ENCODE measurements around the gene LRGUK. TPM values are rescaled to one million over a fixed set of nuclear protein-coding genes. Genes with fewer than 3 reads are reported as not detected.
"Not testable (repeated sequence)": the region's sequence is repeated elsewhere in the genome, so short reads cannot be mapped to it uniquely, and the experiment has no call there.

LRGUK gene
- total RNA-seq, 1 donor from 2014 or later = 0.05 TPM

DNA sequence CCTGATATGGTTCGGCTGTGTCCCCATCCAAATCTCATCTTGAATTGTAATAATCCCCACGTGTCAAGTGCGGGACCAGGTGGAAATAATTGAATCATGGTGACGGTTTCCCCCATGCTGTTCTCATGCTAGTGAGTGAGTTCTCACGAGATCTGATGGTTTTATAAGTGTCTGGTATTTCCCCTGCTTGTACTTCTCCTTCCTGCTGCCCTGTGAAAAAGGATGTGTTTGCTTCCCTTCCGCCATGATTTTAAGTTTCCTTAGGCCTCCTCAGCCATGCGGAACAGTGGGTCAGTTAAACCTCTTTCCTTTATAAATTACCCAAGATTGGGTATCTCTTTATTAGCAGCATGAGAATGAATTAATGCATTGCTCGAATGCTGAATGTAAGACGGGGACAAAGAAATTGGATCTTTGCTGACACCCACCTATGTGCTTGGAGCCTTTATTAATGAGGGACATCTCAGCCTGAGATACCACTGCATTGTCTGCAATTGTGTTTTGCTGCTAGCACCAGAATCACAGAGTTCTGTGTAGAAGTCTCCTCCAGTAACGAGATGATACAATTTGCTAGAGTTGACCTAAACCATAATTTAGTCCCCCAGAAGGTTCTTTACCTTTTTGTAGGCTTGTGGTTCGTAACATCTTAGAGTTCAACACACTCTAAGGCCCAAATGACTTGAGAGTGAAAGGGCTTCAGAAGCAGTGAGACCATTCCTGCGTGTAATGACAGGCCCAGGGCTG lies 160.9 kb downstream of the LRGUK start:
- Mint-ChIP-seq H3K4me3 (no peak overlapping the region), H3K27me3 (ENCODE audit: insufficient read depth) (peaks cover 3% of the 10 kb centered on the region), H3K36me3 (ENCODE audit: low read depth) (peaks cover 2% of the 10 kb centered on the region), H3K4me1 (ENCODE audit: low read depth) (no peaks in the 10 kb centered on the region), H3K27ac (no peak overlapping the region), H3K9me3 (no peaks in the 10 kb centered on the region)
- no peak for DNase-seq (ENCODE audit: low spot score)
- intact Hi-C loops (cut with micrococcal nuclease) = no loop called here

DNA sequence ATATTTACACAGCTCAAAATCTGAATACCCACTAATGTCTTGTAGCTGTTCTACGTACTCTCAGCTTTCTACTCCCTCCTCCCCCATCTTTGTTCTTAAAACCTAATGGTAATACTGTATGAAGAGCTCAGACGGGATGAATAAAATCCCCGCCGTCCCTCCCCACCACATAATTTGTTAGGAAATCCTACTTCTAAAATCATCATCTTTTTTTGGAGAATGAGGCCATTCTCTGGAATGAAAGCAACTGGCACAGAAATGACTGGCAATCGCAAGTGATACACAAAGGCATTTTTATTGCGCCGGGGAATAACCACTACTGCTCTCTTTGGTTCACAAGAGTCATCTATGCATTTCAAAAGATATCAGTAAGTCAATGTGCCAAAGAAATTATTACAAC lies 162.3 kb downstream of the LRGUK start:
- DNase-seq (ENCODE audit: low spot score) = no peak
- Mint-ChIP-seq H3K36me3 (ENCODE audit: low read depth) (peaks cover 8% of the 10 kb centered on the region), H3K4me3 (no peak overlapping the region), H3K4me1 (ENCODE audit: low read depth) (no peaks in the 10 kb centered on the region), H3K27ac (no peak overlapping the region), H3K27me3 (ENCODE audit: insufficient read depth) (peaks cover 3% of the 10 kb centered on the region), H3K9me3 (no peaks in the 10 kb centered on the region)
- intact Hi-C loops (cut with micrococcal nuclease) = no loop called here

DNA sequence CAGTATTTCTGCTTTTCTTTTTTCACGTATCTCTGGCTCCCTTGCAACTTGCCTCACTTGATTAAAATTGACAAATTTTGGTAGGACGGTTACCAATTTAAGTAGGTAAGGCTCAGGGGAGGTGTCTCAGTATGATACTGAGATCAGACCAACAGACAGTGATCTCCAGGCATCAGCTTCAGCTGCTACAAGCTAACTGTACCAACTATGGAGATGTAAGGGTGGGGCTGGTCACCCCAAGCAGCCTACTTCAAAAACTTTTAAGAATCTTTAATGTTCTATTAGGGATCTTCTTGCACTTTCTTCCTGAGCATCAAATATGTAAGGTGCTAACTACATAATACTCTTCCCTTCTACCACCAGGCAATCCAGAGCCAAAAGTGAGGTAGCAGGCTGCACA lies 162.7 kb downstream of the LRGUK start:
- Mint-ChIP-seq H3K27me3 (ENCODE audit: insufficient read depth) (peaks cover 3% of the 10 kb centered on the region), H3K9me3 (no peaks in the 10 kb centered on the region), H3K4me1 (ENCODE audit: low read depth) (no peaks in the 10 kb centered on the region), H3K36me3 (ENCODE audit: low read depth) (peaks cover 12% of the 10 kb centered on the region), H3K27ac (no peak overlapping the region), H3K4me3 (no peak overlapping the region)
- no peak for DNase-seq (ENCODE audit: low spot score)
- intact Hi-C loops (cut with micrococcal nuclease) = no loop called here

DNA sequence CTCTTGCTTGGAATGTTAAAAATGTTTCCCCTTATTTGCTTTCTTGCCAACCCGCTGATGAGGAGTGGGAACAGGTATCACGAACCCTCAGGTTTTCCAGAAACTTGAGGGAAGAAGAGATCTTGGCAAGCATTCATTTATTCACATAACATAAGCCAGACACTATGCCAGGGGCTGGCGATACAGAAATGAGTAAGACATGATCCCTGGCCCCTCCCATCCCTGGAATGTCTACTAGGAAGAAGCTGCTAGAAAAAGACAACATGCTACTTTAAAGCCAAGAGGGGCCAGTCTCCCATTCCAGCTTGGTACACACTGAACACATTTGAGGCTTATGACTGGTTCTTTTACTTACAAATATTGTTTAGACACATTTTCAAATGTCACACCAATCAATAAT lies 163.1 kb downstream of the LRGUK start:
- intact Hi-C loops (cut with micrococcal nuclease) = no loop called here
- H3K9me3 Mint-ChIP-seq = no peaks in the 10 kb centered on the region
- H3K4me1 Mint-ChIP-seq (ENCODE audit: low read depth) = no peaks in the 10 kb centered on the region
- peaks cover 2% of the 10 kb centered on the region for H3K27me3 Mint-ChIP-seq (ENCODE audit: insufficient read depth)
- H3K4me3 Mint-ChIP-seq = no peak overlapping the region
- DNase-seq (ENCODE audit: low spot score) = no peak
- peaks cover 13% of the 10 kb centered on the region for H3K36me3 Mint-ChIP-seq (ENCODE audit: low read depth)
- H3K27ac Mint-ChIP-seq = no peak overlapping the region

DNA sequence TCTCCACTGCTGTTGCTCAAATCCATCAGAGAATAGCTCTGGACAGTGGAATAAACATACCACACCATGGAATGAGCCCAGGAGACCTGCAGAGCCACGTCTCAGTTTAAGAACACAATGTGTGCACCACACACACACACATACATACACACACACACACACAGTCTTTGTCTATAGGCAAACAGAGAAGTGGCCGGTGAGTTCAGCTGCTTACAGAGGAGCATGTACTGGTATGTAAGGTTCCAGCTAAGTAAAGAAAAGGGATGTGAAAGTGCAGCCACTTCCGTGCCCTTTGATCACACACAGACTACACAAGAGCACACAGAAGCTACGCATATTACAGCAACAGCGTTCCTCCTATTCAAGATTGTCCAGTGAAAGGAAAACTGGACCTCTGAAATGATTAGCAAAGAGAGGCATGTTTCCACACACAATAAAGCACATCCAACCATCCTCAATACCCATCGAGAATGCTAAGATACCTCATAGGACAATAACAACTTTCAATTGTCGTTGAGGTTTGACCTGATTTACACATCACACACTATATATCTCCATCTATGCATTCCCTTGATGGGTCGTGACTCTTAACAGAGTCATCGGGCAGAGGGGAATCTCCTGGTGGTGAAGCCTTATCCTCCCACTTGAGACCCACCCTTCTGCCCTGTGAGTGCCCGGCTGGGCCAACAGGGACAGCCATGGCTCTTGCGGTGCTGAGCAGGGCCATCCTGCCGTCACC lies 166.0 kb downstream of the LRGUK start:
- no peak for DNase-seq (ENCODE audit: low spot score)
- Mint-ChIP-seq H3K9me3 (no peaks in the 10 kb centered on the region), H3K4me1 (ENCODE audit: low read depth) (no peaks in the 10 kb centered on the region), H3K36me3 (ENCODE audit: low read depth) (peaks cover 15% of the 10 kb centered on the region), H3K4me3 (no peak overlapping the region), H3K27ac (no peak overlapping the region), H3K27me3 (ENCODE audit: insufficient read depth) (no peaks in the 10 kb centered on the region)
- intact Hi-C loops (cut with micrococcal nuclease) = no loop called here

DNA sequence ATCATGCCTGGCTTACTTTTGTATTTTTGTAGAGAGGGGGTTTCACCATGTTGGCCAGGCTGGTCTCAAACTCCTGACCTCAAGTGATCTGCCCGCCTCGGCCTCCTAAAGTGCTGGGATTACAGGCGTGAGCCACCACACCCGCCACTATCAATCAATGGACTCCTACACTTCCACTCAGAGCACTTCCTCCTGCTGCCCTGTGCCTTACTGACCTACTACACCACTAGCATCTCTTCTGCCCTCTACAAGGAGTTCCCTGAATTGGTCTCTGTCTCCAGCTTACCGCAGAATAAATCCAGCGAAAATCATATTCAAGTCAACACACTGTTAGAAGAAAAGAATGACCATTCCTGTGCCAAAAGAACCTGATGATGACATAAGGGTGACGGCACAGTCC lies 168.8 kb downstream of the LRGUK start:
- H3K4me1 Mint-ChIP-seq (ENCODE audit: low read depth); H3K4me3 Mint-ChIP-seq; intact Hi-C loops (cut with micrococcal nuclease); DNase-seq (ENCODE audit: low spot score); H3K27ac Mint-ChIP-seq; H3K27me3 Mint-ChIP-seq (ENCODE audit: insufficient read depth); H3K9me3 Mint-ChIP-seq: not testable (repeated sequence)
- H3K36me3 Mint-ChIP-seq (ENCODE audit: low read depth) = peaks cover 20% of the 10 kb centered on the region

DNA sequence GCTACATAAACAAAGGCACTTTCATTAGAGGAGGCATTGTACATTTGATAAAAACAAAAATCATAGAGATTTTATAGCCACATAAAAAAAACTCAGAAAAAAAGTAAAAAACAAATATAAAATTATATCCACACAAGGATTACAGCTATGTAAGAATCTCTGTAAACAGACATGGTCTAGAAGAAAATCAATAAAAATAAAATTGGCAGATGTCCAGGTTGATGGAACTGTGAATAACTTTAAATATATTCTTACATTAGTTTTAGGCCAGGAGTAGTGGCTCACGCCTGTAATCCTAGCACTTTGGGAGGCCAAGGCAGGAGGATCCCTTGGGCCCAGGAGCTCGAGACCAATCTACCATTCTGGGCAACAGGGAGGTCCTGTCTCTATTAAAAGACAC lies 170.3 kb downstream of the LRGUK start:
- H3K4me3 Mint-ChIP-seq = no peak overlapping the region
- H3K9me3 Mint-ChIP-seq = no peaks in the 10 kb centered on the region
- H3K36me3 Mint-ChIP-seq (ENCODE audit: low read depth) = peaks cover 27% of the 10 kb centered on the region

DNA sequence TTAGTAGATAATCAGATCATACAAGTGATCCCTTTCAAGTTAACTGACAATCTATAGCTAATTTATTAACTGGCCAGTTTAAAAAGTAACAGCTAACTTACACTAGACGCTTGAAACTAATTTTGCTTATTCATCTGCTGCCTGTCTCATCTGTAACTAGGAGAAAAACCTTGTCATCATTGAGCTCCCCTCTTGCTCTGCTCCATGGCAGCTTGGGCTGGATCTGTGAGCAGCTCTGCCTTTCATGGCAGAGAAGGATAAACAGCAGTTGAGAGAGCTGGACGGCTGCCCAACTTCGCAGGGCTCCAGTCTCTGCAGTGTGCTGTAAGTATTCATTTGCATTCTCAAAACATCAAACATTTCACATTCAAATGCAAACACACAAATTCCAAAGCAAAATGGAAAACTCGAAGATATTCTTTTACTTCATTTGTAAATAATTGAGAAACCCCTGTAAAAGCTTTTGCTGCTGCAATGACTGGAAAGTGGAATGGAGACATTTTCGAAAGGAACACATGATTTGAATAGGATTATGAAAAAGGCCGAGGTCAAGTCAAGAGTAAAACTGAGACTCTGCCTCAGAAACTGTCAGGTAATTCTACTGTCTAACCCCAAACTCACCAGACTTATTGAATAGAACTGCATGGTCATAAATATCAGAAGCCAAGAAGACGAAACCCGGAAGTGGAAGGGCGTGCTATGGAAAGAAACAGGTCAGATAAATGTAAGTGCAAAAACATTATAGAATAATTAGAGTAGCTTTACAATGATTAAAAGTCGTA lies 172.0 kb downstream of the LRGUK start:
- H3K36me3 Mint-ChIP-seq (ENCODE audit: low read depth) = peaks cover 26% of the 10 kb centered on the region
- intact Hi-C loops (cut with micrococcal nuclease) = no loop called here
- H3K9me3 Mint-ChIP-seq = no peaks in the 10 kb centered on the region
- no peak overlapping the region for H3K4me3 Mint-ChIP-seq
- no peak for DNase-seq (ENCODE audit: low spot score)
- no peak overlapping the region for H3K27ac Mint-ChIP-seq
- no peaks in the 10 kb centered on the region for H3K4me1 Mint-ChIP-seq (ENCODE audit: low read depth)
- no peaks in the 10 kb centered on the region for H3K27me3 Mint-ChIP-seq (ENCODE audit: insufficient read depth)

More for the DNA sequence above, 170.3 kb downstream of the LRGUK start:
- no peak for DNase-seq (ENCODE audit: low spot score)
- H3K27ac Mint-ChIP-seq = no peak overlapping the region
- H3K27me3 Mint-ChIP-seq (ENCODE audit: insufficient read depth) = no peaks in the 10 kb centered on the region
- no peaks in the 10 kb centered on the region for H3K4me1 Mint-ChIP-seq (ENCODE audit: low read depth)
- intact Hi-C loops (cut with micrococcal nuclease) = no loop called here

DNA sequence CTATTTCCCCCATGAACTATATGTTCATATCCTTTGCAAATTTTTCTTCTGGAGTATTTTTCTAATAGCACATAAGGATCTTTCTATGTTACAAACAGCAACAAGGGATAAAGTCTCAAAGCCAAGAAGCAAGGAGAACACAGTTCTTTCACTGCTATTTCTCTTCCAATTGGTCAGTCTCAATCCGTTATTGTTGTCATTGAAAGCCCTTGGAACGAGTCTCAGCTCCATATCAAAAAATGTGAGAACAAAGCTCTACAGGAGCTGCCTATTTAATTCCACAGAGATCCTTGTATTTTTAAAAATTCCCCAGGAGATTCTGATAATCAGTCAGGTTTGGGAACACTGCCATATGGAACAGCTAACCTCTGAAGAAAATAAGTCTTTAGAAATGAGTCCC lies 173.8 kb downstream of the LRGUK start:
- no peaks in the 10 kb centered on the region for H3K9me3 Mint-ChIP-seq
- H3K27me3 Mint-ChIP-seq (ENCODE audit: insufficient read depth) = no peaks in the 10 kb centered on the region
- no peak overlapping the region for H3K4me3 Mint-ChIP-seq
- no peak for DNase-seq (ENCODE audit: low spot score)
- H3K36me3 Mint-ChIP-seq (ENCODE audit: low read depth) = peaks cover 24% of the 10 kb centered on the region
- intact Hi-C loops (cut with micrococcal nuclease) = no loop called here
- H3K27ac Mint-ChIP-seq = no peak overlapping the region
- no peaks in the 10 kb centered on the region for H3K4me1 Mint-ChIP-seq (ENCODE audit: low read depth)

DNA sequence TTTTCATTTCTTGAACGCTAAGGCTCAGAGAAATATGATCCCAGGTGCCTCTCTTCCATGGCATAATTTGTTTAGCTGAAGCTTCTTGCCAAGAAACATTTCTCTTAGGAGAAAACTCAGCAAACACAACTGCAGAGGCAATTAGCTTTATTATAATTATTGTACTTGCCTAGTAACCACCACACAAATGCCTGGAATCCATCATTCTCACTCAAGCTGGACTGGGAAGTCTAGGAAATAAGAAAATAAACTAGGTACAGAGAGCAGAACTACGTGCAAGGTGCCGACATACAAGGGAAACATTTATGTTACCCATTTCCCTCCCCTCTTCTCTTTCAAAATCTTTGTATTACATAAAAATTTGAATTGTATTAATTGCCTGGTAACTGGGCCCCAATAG lies 174.5 kb downstream of the LRGUK start:
- Mint-ChIP-seq H3K4me3 (no peak overlapping the region), H3K4me1 (ENCODE audit: low read depth) (no peaks in the 10 kb centered on the region), H3K36me3 (ENCODE audit: low read depth) (peaks cover 25% of the 10 kb centered on the region), H3K9me3 (no peaks in the 10 kb centered on the region), H3K27me3 (ENCODE audit: insufficient read depth) (no peaks in the 10 kb centered on the region), H3K27ac (no peak overlapping the region)
- no peak for DNase-seq (ENCODE audit: low spot score)
- intact Hi-C loops (cut with micrococcal nuclease) = no loop called here

DNA sequence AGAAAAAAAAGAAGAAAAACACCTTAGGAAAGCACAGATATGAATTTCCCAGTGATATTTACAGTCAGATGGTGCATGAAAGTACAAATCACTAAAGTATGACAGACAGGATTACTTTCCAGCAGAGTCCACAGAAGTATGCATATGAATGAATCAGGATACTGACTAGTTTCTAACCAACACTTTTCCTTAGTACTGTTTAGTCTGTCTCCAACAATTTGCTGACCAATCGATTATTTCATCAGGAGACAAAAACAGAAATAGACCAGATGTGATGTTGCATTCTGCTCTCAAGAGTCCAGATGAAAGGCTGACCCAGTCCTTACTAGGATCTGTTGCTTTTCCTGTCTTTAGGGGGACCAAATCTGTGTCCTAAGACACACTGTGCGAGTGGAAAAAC lies 175.0 kb downstream of the LRGUK start:
- Mint-ChIP-seq H3K27me3 (ENCODE audit: insufficient read depth) (no peaks in the 10 kb centered on the region), H3K36me3 (ENCODE audit: low read depth) (peaks cover 25% of the 10 kb centered on the region), H3K4me1 (ENCODE audit: low read depth) (no peaks in the 10 kb centered on the region), H3K9me3 (no peaks in the 10 kb centered on the region), H3K4me3 (no peak overlapping the region), H3K27ac (no peak overlapping the region)
- intact Hi-C loops (cut with micrococcal nuclease) = no loop called here
- no peak for DNase-seq (ENCODE audit: low spot score)

DNA sequence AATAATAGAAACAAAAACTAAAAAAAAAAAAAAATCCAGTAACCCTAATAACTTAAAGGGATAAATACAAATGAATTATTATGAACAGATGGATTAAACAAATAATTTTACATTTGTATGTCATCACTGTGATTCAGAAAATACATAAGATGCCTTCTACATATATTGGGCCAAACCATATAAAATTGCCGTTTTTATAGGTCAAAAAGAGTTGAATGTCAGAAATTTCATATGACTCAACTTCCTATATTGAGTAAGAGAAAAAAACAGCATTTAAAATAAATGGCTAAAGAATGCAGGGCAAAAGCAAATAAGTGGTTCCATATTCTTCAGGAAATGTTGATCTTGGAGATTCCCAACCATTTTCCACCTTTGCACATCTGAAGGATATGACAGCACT lies 180.2 kb downstream of the LRGUK start:
- Mint-ChIP-seq H3K27ac (no peak overlapping the region), H3K9me3 (no peaks in the 10 kb centered on the region), H3K27me3 (ENCODE audit: insufficient read depth) (no peaks in the 10 kb centered on the region), H3K4me3 (no peak overlapping the region), H3K4me1 (ENCODE audit: low read depth) (peaks cover 4% of the 10 kb centered on the region), H3K36me3 (ENCODE audit: low read depth) (peaks cover 16% of the 10 kb centered on the region)
- intact Hi-C loops (cut with micrococcal nuclease) = no loop called here
- DNase-seq (ENCODE audit: low spot score) = no peak

DNA sequence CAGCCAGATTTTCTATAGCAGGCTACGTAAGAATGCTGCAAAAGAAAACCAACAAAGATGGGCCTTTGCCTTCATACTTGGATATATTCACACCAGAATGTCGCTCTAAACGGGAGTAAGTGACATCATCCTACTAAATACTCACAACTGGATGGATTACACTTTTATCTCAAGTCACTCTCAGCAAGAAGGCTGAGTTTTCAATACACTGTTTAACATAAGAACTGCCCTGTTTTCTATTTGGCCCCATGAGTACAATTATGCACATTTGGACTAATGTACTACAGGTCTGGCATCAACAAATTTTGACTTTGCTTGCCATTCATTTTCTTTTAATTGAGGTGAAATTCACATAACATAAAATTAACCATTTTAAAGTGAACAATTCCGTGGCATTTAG lies 181.4 kb downstream of the LRGUK start:
- no peaks in the 10 kb centered on the region for H3K9me3 Mint-ChIP-seq

More for the DNA sequence above, 181.4 kb downstream of the LRGUK start:
- intact Hi-C loops (cut with micrococcal nuclease) = no loop called here
- Mint-ChIP-seq H3K36me3 (ENCODE audit: low read depth) (peaks cover 14% of the 10 kb centered on the region), H3K27me3 (ENCODE audit: insufficient read depth) (no peaks in the 10 kb centered on the region), H3K4me1 (ENCODE audit: low read depth) (peaks cover 4% of the 10 kb centered on the region), H3K4me3 (no peak overlapping the region), H3K27ac (no peak overlapping the region)
- DNase-seq (ENCODE audit: low spot score) = no peak

Data from activated T-helper 1 cell treated with anti-CD3 and anti-CD28 coated beads, Interleukin-12 subunit alpha, Interleukin-12 subunit beta, Interleukin-2, Interleukin-4 antibody, amounts not matched to agents 30 ng/mL and 10 ng/mL and 1 ng/mL, durations not matched to agents 14 hours and 24 hours and 36 hours (primary cell).